ELR (cell line): Measurements from ENCODE around the gene HIVEP3.

Experiments used
- DNase-seq: peaks from one replicate; pipeline ENCODE4 v3.0.0-alpha.2; 2015; ENCODE audit warnings: low read depth

The HIVEP3 gene

GRCh38 chr1:41754540-41754939 lies 164.2 kb downstream of the HIVEP3 start:
- no peak for DNase-seq

GRCh38 chr1:41752514-41753170 lies 166.1 kb downstream of the HIVEP3 start:
- DNase-seq: peak; percentile 27

GRCh38 chr1:41751804-41752513 lies 166.8 kb downstream of the HIVEP3 start:
- DNase-seq: peak; percentile 94

DNA sequence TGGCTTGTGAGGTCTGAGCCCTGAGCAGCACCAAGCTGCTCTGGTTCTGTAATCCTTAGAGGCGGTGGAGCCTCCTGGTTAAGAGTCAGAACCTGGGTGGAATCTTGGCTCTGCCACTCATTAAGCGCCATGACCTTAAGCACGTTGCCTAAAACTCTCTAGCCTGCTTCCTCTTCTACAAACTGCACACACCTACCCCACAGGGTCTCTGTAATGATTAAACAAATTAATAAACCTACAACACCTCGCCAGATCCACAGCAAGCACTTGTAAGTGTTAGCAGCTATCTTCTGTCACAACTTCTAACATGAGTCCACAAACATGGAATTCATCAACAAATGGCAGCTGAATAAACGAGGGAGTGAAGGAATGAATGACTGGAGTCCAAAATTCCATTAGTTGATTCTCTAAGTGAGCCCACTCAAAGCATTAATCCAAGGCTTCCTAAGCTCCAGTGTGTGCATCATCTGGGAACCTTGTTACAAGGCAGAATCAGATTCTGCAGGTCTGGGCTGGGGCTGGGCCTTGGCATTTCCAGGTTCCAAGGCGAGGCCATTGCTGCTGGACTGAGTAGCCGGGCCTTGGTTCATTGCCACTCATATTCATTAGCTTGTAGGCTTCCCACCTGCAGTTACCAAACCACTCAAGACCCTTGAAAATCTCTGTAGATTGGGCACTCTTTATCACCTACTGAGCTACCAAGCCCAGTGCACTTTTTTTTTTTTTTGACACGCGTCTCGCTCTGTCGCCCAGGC lies 168.6 kb downstream of the HIVEP3 start:
- no peak for DNase-seq

- no peak for DNase-seq
Measured at GRCh38 chr1:41745022-41745421, 173.7 kb downstream of the HIVEP3 start.

DNA sequence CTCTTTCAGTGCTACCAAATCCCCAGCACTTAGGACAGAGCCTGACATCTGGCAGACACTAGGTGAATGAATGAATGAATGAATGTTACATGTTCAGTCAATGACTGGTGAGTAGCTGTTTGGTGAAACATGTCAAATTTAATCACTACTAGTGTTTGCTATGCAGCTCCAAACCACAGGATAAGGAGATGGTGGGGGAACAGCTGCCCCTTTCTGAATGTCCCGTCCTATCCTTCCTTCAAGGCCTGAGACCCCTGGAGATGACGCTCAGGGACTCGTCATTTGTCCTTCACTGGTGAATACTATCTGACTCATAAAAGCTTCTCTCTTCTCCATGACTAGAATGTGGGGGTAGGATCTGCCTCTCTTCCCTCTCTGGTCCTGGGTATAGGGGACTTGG lies 175.4 kb downstream of the HIVEP3 start:
- peak; percentile 92 for DNase-seq

DNA sequence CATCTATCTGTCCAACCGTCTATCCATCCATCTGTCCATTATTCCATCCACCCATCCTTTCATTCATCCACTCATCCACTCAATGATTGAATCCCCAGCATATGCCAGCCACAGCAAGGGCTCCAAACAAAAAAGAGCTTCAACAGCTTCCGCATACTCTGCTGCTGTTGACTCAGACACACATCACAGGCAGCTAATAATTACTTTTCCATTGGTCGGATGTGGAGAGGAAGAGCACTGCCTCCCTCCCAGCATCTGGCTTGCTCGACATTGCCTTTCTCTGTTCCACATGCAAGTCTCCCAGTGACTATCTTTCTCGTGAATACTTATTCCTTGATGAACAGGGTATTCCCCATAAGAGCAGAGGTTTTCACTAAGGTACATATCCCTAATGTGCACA lies 176.5 kb downstream of the HIVEP3 start:
- DNase-seq: peak; percentile 92

- peak; percentile 44 for DNase-seq
Measured at GRCh38 chr1:41741244-41741643, 177.5 kb downstream of the HIVEP3 start.

DNA sequence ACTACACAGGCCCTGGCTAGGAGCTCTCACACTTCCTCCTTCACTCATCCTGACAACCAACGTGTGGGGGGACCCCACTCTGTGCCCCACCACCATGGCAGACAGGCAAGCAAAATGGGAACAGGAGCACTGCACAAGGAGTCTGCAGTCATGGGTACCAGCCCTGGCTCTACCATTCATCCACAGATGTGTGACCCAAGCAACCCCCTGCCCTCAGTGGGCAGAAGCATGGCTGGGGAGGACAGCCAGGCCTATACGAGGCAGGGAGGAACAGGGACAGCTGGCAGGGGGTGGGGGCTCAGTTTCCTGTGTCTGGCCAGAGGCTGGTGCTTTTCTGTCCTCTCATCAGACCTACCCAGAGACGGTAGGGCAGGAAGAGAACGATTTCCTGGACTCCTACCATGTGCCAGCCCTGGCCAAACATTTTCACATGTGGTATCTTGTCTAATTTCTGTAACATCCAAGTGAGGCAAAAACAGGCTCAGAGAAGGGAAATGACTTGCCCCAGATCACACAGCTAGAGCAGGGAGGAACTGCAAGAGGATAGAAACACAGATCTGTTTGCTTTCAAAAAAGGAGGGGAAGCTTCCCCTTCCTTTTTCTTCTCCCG lies 178.0 kb downstream of the HIVEP3 start:
- DNase-seq: no peak

- no peak for DNase-seq
Measured at GRCh38 chr1:41740058-41740457, 178.7 kb downstream of the HIVEP3 start.

GRCh38 chr1:41739061-41739955 lies 179.4 kb downstream of the HIVEP3 start:
- peak; percentile 77 for DNase-seq

DNA sequence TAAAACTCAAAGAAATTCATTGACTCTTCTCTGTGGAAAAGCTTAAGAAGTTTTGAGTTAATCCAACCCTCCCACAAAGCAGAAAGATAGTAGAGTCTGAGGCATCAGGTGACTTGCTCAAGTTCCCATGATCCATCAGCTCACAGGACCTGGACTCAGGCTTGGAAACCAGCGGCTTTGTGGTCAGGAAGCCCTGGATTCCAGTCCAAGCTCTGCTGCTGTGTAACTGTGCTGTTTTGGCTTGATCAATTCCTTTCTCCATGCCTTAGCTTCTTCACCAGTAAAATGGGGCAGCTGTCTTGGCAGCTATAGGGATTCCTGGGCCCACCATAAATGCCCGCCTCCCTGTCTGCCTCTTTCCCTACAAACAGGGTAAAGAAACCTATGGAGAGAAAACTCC lies 180.2 kb downstream of the HIVEP3 start:
- no peak for DNase-seq

- DNase-seq: no peak
Measured at GRCh38 chr1:41738006-41738405, 180.7 kb downstream of the HIVEP3 start.

- no peak for DNase-seq
Measured at GRCh38 chr1:41735631-41736260, 183.0 kb downstream of the HIVEP3 start.

DNA sequence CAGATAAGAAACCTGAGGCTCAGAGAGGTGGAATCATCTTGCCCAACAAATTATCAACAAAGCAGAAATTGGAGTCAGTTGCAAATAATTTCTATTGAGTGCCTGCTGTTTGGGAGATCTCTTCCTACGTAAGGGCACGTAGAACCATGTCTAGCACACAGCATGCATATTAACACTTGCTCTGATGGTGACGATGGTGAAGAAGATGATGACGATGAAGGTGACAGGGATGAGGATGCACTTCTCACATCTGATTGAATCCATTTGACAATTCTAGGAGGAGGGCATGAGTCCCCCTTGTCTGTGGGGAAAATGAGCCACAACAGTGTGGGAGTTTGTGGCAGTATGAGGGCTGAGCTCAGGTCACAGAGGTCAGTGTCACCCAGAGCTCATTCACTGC lies 183.6 kb downstream of the HIVEP3 start:
- no peak for DNase-seq

DNA sequence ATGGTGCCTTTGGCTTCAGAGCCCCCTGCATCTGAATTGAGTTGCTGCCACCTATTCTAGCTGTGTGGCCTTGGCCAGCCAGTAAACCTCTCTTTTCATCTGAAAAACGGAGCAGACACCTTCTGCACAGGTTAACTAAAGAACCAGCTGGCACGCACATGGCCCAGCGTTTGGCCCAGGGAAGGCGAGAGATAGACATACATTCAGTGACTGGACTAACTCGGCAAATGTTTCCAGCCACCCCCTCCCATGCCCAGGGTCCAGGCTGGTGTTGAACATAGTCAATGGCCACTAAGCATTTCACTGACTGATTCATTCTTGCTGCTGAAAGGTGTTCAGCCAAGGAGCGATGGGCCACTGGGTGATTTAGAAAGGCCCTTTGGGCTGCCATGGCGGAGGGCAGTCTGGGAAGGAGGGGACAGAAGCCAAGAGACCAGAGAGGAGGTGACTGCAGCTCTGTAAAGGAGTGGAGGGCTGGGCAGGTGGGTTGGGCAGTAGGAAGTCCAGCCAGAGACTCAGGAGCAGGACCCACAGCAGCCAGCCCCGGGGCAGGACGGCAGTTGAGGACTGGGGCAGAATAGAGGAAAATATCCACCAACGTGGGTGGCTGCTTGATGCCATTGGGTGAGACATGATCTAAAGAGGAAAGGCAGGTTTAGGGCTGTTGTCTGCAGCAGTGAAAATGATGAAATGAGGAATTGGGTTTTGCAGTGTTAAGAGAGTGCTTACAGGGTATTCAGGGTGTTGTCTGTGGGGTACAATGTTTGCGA lies 184.3 kb downstream of the HIVEP3 start:
- DNase-seq: no peak

DNA sequence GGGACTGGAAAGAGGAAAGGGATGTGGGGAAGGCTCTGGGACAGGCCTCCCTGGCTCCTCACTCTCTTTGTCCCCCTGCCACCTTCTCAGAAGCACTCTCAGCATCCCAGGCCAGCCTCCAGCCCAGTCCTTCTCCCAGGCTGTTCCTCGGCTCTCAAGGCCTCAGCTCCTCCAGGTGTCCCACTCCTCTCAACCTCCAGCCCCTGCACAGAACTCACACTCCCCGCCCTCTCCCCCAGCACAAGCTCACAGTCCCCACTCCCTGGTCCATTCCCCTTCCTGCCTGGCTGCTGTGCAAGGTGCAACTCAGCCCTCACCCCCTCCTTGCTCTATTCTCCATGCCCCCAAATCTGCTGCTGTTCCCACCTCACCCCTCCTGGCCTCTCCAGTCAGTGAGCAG lies 185.0 kb downstream of the HIVEP3 start:
- DNase-seq: no peak

- DNase-seq: no peak
Measured at GRCh38 chr1:41733021-41733420, 185.7 kb downstream of the HIVEP3 start.

DNA sequence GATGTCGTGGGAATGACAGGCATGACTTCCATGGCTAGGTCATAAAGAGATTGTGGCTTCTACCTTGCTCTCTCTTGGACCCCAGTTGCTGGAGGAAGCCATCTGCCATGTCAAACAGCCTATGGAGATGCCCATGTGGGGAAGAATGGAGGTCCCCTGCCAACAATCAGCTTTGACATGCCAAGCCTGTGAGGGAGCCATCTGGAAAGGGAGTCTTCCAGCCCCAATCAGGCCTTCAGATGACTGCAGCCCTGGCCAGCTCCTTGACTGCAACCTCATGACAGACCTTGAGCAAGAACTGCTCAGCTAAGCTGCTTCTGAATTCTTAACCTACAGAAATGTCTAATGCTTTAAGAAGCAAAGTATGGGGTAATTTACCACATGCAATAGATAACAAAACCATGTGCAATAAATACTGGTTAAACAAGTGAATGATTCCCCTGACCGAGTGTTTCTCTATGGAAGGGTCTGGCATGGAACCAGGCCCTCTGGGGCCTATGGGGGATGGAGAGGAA lies 187.1 kb downstream of the HIVEP3 start:
- no peak for DNase-seq

GRCh38 chr1:41730806-41731205 lies 187.9 kb downstream of the HIVEP3 start:
- DNase-seq: no peak
